Measurements from ENCODE around the gene CD74. TPM values are rescaled to one million over a fixed set of nuclear protein-coding genes. Genes with fewer than 3 reads are reported as not detected.

Gene CD74
- total and polyA plus RNA-seq, 4 donors = 1,061 to 2,819 (median 1,720) TPM

GRCh38 chr5:150397146-150397781 lies 15.4 kb downstream of the CD74 start:
- H3K9ac ChIP-seq (ENCODE audit: insufficient read depth in 1 of 2, low read length in 2 of 2) = no peak overlapping the region
- no peak for DNase-seq
- ATAC-seq (ENCODE audit: insufficient read depth, low FRiP score) = no peak
- no peaks in the 10 kb centered on the region for H3K4me1 ChIP-seq (ENCODE audit: control insufficient read depth in 5 of 5, insufficient read depth in 5 of 5, low read length in 5 of 5)
- H3K36me3 ChIP-seq (ENCODE audit: control insufficient read depth in 4 of 4, insufficient read depth in 4 of 4, low read length in 4 of 4) = peaks cover 19 to 84% (median 20%) of the 10 kb centered on the region in 4 donors
- no peaks in the 10 kb centered on the region for H3K27me3 ChIP-seq (ENCODE audit: control insufficient read depth in 3 of 3, insufficient read depth in 3 of 3, low read length in 2 of 3)
- WGBS, 2 donors = 90 to 97% methylated on average over 14 of the region's 14 CpGs
- H3K4me3 ChIP-seq = no peak overlapping the region
- no peaks in the 10 kb centered on the region for H3K9me3 ChIP-seq (ENCODE audit: control insufficient read depth in 4 of 4, insufficient read depth in 3 of 4, low read length in 3 of 4)
- TF ChIP-seq CTCF (IDR thresholded peaks at IDR 0.05; ENCODE audit: control extremely low read depth, extremely low read depth) = no peak
- H3K27ac ChIP-seq (ENCODE audit: low read depth in 1 of 2, low read length in 1 of 2) = no peak overlapping the region

- no peak overlapping the region for H3K27ac ChIP-seq (ENCODE audit: low read depth in 1 of 2, low read length in 1 of 2)
- peaks cover 18 to 84% (median 26%) of the 10 kb centered on the region in 4 donors for H3K36me3 ChIP-seq (ENCODE audit: control insufficient read depth in 4 of 4, insufficient read depth in 4 of 4, low read length in 4 of 4)
- DNase-seq = no peak
- no peaks in the 10 kb centered on the region for H3K4me1 ChIP-seq (ENCODE audit: control insufficient read depth in 5 of 5, insufficient read depth in 5 of 5, low read length in 5 of 5)
- no peaks in the 10 kb centered on the region for H3K9me3 ChIP-seq (ENCODE audit: control insufficient read depth in 4 of 4, insufficient read depth in 3 of 4, low read length in 3 of 4)
- no peak for ATAC-seq (ENCODE audit: insufficient read depth, low FRiP score)
- no peak for TF ChIP-seq CTCF (IDR thresholded peaks at IDR 0.05; ENCODE audit: control extremely low read depth, extremely low read depth)
- no peak overlapping the region for H3K4me3 ChIP-seq
- no peaks in the 10 kb centered on the region for H3K27me3 ChIP-seq (ENCODE audit: control insufficient read depth in 3 of 3, insufficient read depth in 3 of 3, low read length in 2 of 3)
- WGBS, 2 donors = 94 to 97% methylated on average over 7 of the region's 7 CpGs
- H3K9ac ChIP-seq (ENCODE audit: insufficient read depth in 1 of 2, low read length in 2 of 2) = no peak overlapping the region
Observed at GRCh38 chr5:150396267-150396666, 16.4 kb downstream of the CD74 start.

GRCh38 chr5:150395688-150395975 lies 17.1 kb downstream of the CD74 start:
- Histone ChIP-seq H3K27me3 (ENCODE audit: control insufficient read depth in 3 of 3, insufficient read depth in 3 of 3, low read length in 2 of 3) (no peaks in the 10 kb centered on the region), H3K4me1 (ENCODE audit: control insufficient read depth in 5 of 5, insufficient read depth in 5 of 5, low read length in 5 of 5) (no peaks in the 10 kb centered on the region), H3K27ac (ENCODE audit: low read depth in 1 of 2, low read length in 1 of 2) (no peak overlapping the region), H3K36me3 (ENCODE audit: control insufficient read depth in 4 of 4, insufficient read depth in 4 of 4, low read length in 4 of 4) (peaks cover 23 to 83% (median 26%) of the 10 kb centered on the region in 4 donors), H3K9me3 (ENCODE audit: control insufficient read depth in 4 of 4, insufficient read depth in 3 of 4, low read length in 3 of 4) (no peaks in the 10 kb centered on the region), H3K9ac (ENCODE audit: insufficient read depth in 1 of 2, low read length in 2 of 2) (no peak overlapping the region), H3K4me3 (no peak overlapping the region)
- no peak for ATAC-seq (ENCODE audit: insufficient read depth, low FRiP score)
- DNase-seq = no peak
- TF ChIP-seq CTCF (IDR thresholded peaks at IDR 0.05; ENCODE audit: control extremely low read depth, extremely low read depth) = no peak
- 89 to 100% methylated on average over 2 of the region's 2 CpGs for WGBS, 2 donors

Data from lung (tissue), 12 donors.